ENCODE measurements around the gene GOLGA6D. TPM values are rescaled to one million over a fixed set of nuclear protein-coding genes. Genes with fewer than 3 reads are reported as not detected.
"Not testable (repeated sequence)": the region's sequence is repeated elsewhere in the genome, so short reads cannot be mapped to it uniquely, and the experiment has no call there.

Gene GOLGA6D
- total RNA-seq (under 1 TPM in 1 of 10 donors, not detected in 9; 0.09 TPM), polyA plus RNA-seq (not detected)
- long read RNA-seq, donor 1: 0 reads
- long read RNA-seq, donor 2: 0 reads
- long read RNA-seq, donor 3: 0 reads

GRCh38 chr15:75282572-75282971 lies at the start of gene GOLGA6D:
TSS of gene GOLGA6D (plus strand) at chr15:75282835. CDS start at chr15:75282876, 41 bp downstream.
- ATAC-seq; intact Hi-C loops (cut with DNase I); H3K4me3 ChIP-seq; H3K27me3 ChIP-seq; DNase-seq; H3K9me3 ChIP-seq; H3K36me3 ChIP-seq; H3K4me1 ChIP-seq; H3K27ac ChIP-seq: not testable (repeated sequence)
- no CpG with 5 or more reads among the region's 7 CpGs for WGBS, 2 donors

- H3K27me3 ChIP-seq: peaks cover 0 to 22% (median 0%) of the 10 kb centered on the region in 7 donors
- H3K4me1 ChIP-seq: peaks cover 0 to 11% (median 4%) of the 10 kb centered on the region in 9 donors
- DNase-seq: no peak
- no peak overlapping the region for H3K27ac ChIP-seq
- H3K4me3 ChIP-seq: no peak overlapping the region
- no peak for ATAC-seq
- H3K36me3 ChIP-seq: no peaks in the 10 kb centered on the region
- no peak for TF ChIP-seq CTCF (IDR thresholded peaks at IDR 0.05)
- intact Hi-C loops (cut with DNase I): loop anchor here in 1 of 10 donors (5.0 kb wide), 1 partner anchor 84 kb away; no protein-coding TSS in a partner anchor
- 68 to 81% methylated on average over 14 of the region's 14 CpGs for WGBS, 2 donors
- H3K9me3 ChIP-seq: no peaks in the 10 kb centered on the region
These were observed 49.0 kb upstream of the GOLGA6D start for GRCh38 chr15:75233504-75234190.

- DNase-seq (no peak), ATAC-seq (no peak)
- H3K9me3 ChIP-seq: no peaks in the 10 kb centered on the region
- H3K4me1 ChIP-seq: peaks cover 0 to 11% (median 4%) of the 10 kb centered on the region in 9 donors
- H3K27me3 ChIP-seq: peaks cover 0 to 23% (median 0%) of the 10 kb centered on the region in 7 donors
- intact Hi-C loops (cut with DNase I): loop anchor here in 1 of 10 donors (5.0 kb wide), 1 partner anchor 83 kb away; no protein-coding TSS in a partner anchor
- H3K4me3 ChIP-seq: no peak overlapping the region
- 86 to 90% methylated on average over 5 of the region's 5 CpGs for WGBS, 2 donors
- no peak for TF ChIP-seq CTCF (IDR thresholded peaks at IDR 0.05)
- H3K27ac ChIP-seq: no peak overlapping the region
- H3K36me3 ChIP-seq: no peaks in the 10 kb centered on the region
These were observed 48.3 kb upstream of the GOLGA6D start for GRCh38 chr15:75234191-75234810.

GRCh38 chr15:75235051-75235673 lies 47.5 kb upstream of the GOLGA6D start:
- Histone ChIP-seq H3K4me3 (no peak overlapping the region), H3K27me3 (peaks cover 0 to 28% (median 0%) of the 10 kb centered on the region in 7 donors), H3K36me3 (no peaks in the 10 kb centered on the region), H3K27ac (no peak overlapping the region), H3K4me1 (peaks cover 0 to 11% (median 4%) of the 10 kb centered on the region in 9 donors), H3K9me3 (no peaks in the 10 kb centered on the region)
- TF ChIP-seq CTCF (IDR thresholded peaks at IDR 0.05): no peak
- DNase-seq (no peak), ATAC-seq (peak in 1 of 8 donors; percentile 11)
- intact Hi-C loops (cut with DNase I): no loop called here
- 84 to 88% methylated on average over 10 of the region's 10 CpGs for WGBS, 2 donors

Data from heart right ventricle (tissue), 16 donors.